T-helper 17 cell (primary cell): ENCODE results near the gene AXIN2. TPM values are rescaled to one million over a fixed set of nuclear protein-coding genes. Genes with fewer than 3 reads are reported as not detected.
A peak's percentile ranks its signal among the peaks of the same experiment; 100 is the strongest.

ENCODE experiments used
- ATAC-seq: fragments of 150-1000 bp; cut with Tn5 transposase; 2 replicates; pipeline ENCODE4 v1.10.0; 2021; ENCODE audit warnings: mild to moderate bottlenecking, moderate library complexity
- DNase-seq, 3 donors: peaks; one replicate each; pipeline versions ENCODE4 v3.0.0 to v3.0.0-alpha.2; 2020 to 2021
- H3K9me3 ChIP-seq: one replicate; pipeline ENCODE4 v1.7.0; 2013; ENCODE audit warnings: low read length, mild to moderate bottlenecking; ENCODE audit not compliant: control insufficient read depth, poor library complexity, severe bottlenecking
- H3K27ac Mint-ChIP-seq: one replicate; pipeline ENCODE4 v1.8.0; 2022; ENCODE audit warnings: mild to moderate bottlenecking, moderate library complexity, mixed read lengths
- H3K27me3 Mint-ChIP-seq: one replicate; pipeline ENCODE4 v1.8.0; 2022; ENCODE audit warnings: mixed read lengths
- H3K36me3 Mint-ChIP-seq: one replicate; pipeline ENCODE4 v1.8.0; 2022; ENCODE audit warnings: low read depth, mixed read lengths
- H3K4me1 Mint-ChIP-seq: one replicate; pipeline ENCODE4 v1.8.0; 2022; ENCODE audit warnings: mild to moderate bottlenecking, mixed read lengths
- H3K4me3 Mint-ChIP-seq: one replicate; pipeline ENCODE4 v1.8.0; 2022; ENCODE audit warnings: mild to moderate bottlenecking, moderate library complexity, mixed read lengths
- total RNA-seq, 4 donors: library from RNA in 2 of 4; stranded (reverse) in 2 of 4; gene quantifications; one replicate each; pipeline ENCODE4 v1.2.3 and lab custom pipeline; 2022 to 2026

The AXIN2 gene
- total RNA-seq (10 to 100 TPM; 28.4 to 31.6 TPM), total RNA-seq (lab: John Stamatoyannopoulos, UW) (23.3 to 24.0 reads per million in 2 donors)

GRCh38 chr17:65561452-65562205 lies at the start of gene AXIN2:
Gene AXIN2 (minus strand): TSS chr17:65561648. CDS start chr17:65558620, 3,028 bp downstream.
- peak; percentile 79 to 82 (median 80) for DNase-seq
- H3K4me3 Mint-ChIP-seq = no peak within 1 kb of the TSS
- H3K4me1 Mint-ChIP-seq = peaks cover 23% of the 10 kb centered on the region
- no peaks in the 10 kb centered on the region for H3K27me3 Mint-ChIP-seq
- ATAC-seq = peak; percentile 88
- no peaks in the 10 kb centered on the region for H3K9me3 ChIP-seq
- peak within 1 kb of the TSS; percentile 32 for H3K27ac Mint-ChIP-seq
- H3K36me3 Mint-ChIP-seq = no peaks in the 10 kb centered on the region

- no peak overlapping the region for H3K27ac Mint-ChIP-seq
- H3K9me3 ChIP-seq = no peaks in the 10 kb centered on the region
- H3K36me3 Mint-ChIP-seq = no peaks in the 10 kb centered on the region
- H3K27me3 Mint-ChIP-seq = no peaks in the 10 kb centered on the region
- DNase-seq (no peak), ATAC-seq (no peak)
- H3K4me1 Mint-ChIP-seq = peaks cover 2% of the 10 kb centered on the region
- H3K4me3 Mint-ChIP-seq = no peak overlapping the region
Observed at GRCh38 chr17:65609749-65610148, 48.3 kb upstream of the AXIN2 start.

GRCh38 chr17:65609286-65609685 lies 47.8 kb upstream of the AXIN2 start:
- no peak overlapping the region for H3K4me3 Mint-ChIP-seq
- no peak overlapping the region for H3K27ac Mint-ChIP-seq
- H3K36me3 Mint-ChIP-seq = no peaks in the 10 kb centered on the region
- peaks cover 2% of the 10 kb centered on the region for H3K4me1 Mint-ChIP-seq
- DNase-seq (no peak), ATAC-seq (no peak)
- H3K27me3 Mint-ChIP-seq = no peaks in the 10 kb centered on the region
- no peaks in the 10 kb centered on the region for H3K9me3 ChIP-seq

GRCh38 chr17:65604070-65604469 lies 42.6 kb upstream of the AXIN2 start:
- no peak overlapping the region for H3K27ac Mint-ChIP-seq
- no peak for ATAC-seq
- no peak for DNase-seq

GRCh38 chr17:65601881-65602280 lies 40.4 kb upstream of the AXIN2 start:
- Mint-ChIP-seq H3K4me3 (no peak overlapping the region), H3K36me3 (no peaks in the 10 kb centered on the region), H3K27ac (no peak overlapping the region), H3K4me1 (peaks cover 2% of the 10 kb centered on the region), H3K27me3 (no peaks in the 10 kb centered on the region)
- DNase-seq (no peak), ATAC-seq (no peak)
- H3K9me3 ChIP-seq = no peaks in the 10 kb centered on the region

More at GRCh38 chr17:65604070-65604469, 42.6 kb upstream of the AXIN2 start:
- Mint-ChIP-seq H3K4me1 (peaks cover 2% of the 10 kb centered on the region), H3K4me3 (no peak overlapping the region), H3K36me3 (no peaks in the 10 kb centered on the region), H3K27me3 (no peaks in the 10 kb centered on the region)
- no peaks in the 10 kb centered on the region for H3K9me3 ChIP-seq

GRCh38 chr17:65601145-65601544 lies 39.7 kb upstream of the AXIN2 start:
- no peaks in the 10 kb centered on the region for H3K27me3 Mint-ChIP-seq
- H3K4me3 Mint-ChIP-seq = no peak overlapping the region

GRCh38 chr17:65600518-65600917 lies 39.1 kb upstream of the AXIN2 start:
- H3K9me3 ChIP-seq = no peaks in the 10 kb centered on the region
- H3K27me3 Mint-ChIP-seq = no peaks in the 10 kb centered on the region
- no peak overlapping the region for H3K4me3 Mint-ChIP-seq
- no peaks in the 10 kb centered on the region for H3K36me3 Mint-ChIP-seq
- ATAC-seq = no peak
- DNase-seq = no peak
- peaks cover 2% of the 10 kb centered on the region for H3K4me1 Mint-ChIP-seq
- no peak overlapping the region for H3K27ac Mint-ChIP-seq

More at GRCh38 chr17:65601145-65601544, 39.7 kb upstream of the AXIN2 start:
- H3K4me1 Mint-ChIP-seq = peaks cover 2% of the 10 kb centered on the region
- no peak overlapping the region for H3K27ac Mint-ChIP-seq
- H3K9me3 ChIP-seq = no peaks in the 10 kb centered on the region
- ATAC-seq = no peak
- no peaks in the 10 kb centered on the region for H3K36me3 Mint-ChIP-seq
- DNase-seq = no peak

- no peak for DNase-seq
- Mint-ChIP-seq H3K36me3 (no peaks in the 10 kb centered on the region), H3K4me3 (no peak overlapping the region), H3K4me1 (peaks cover 2% of the 10 kb centered on the region), H3K27me3 (no peaks in the 10 kb centered on the region), H3K27ac (no peak overlapping the region)
- H3K9me3 ChIP-seq = no peaks in the 10 kb centered on the region
- no peak for ATAC-seq
Observed at GRCh38 chr17:65599650-65600049, 38.2 kb upstream of the AXIN2 start.

GRCh38 chr17:65598746-65599145 lies 37.3 kb upstream of the AXIN2 start:
- H3K9me3 ChIP-seq = no peaks in the 10 kb centered on the region
- ATAC-seq (no peak), DNase-seq (no peak)
- Mint-ChIP-seq H3K27ac (no peak overlapping the region), H3K4me1 (peaks cover 8% of the 10 kb centered on the region), H3K36me3 (no peaks in the 10 kb centered on the region), H3K4me3 (no peak overlapping the region), H3K27me3 (peaks cover 4% of the 10 kb centered on the region)

GRCh38 chr17:65595071-65595656 lies 33.7 kb upstream of the AXIN2 start:
- H3K27ac Mint-ChIP-seq = no peak overlapping the region
- peaks cover 15% of the 10 kb centered on the region for H3K27me3 Mint-ChIP-seq
- peaks cover 7% of the 10 kb centered on the region for H3K4me1 Mint-ChIP-seq
- no peak for ATAC-seq
- no peaks in the 10 kb centered on the region for H3K36me3 Mint-ChIP-seq
- H3K9me3 ChIP-seq = no peaks in the 10 kb centered on the region
- H3K4me3 Mint-ChIP-seq = no peak overlapping the region
- no peak for DNase-seq

- Mint-ChIP-seq H3K4me1 (peaks cover 7% of the 10 kb centered on the region), H3K27me3 (peaks cover 15% of the 10 kb centered on the region), H3K27ac (no peak overlapping the region), H3K36me3 (no peaks in the 10 kb centered on the region), H3K4me3 (peak overlapping the region; percentile 59)
- no peak for ATAC-seq
- no peaks in the 10 kb centered on the region for H3K9me3 ChIP-seq
- no peak for DNase-seq
Observed at GRCh38 chr17:65593855-65594845, 32.7 kb upstream of the AXIN2 start.

- DNase-seq (no peak), ATAC-seq (no peak)
- Mint-ChIP-seq H3K27ac (no peak overlapping the region), H3K36me3 (no peaks in the 10 kb centered on the region), H3K4me1 (peaks cover 7% of the 10 kb centered on the region), H3K4me3 (no peak overlapping the region), H3K27me3 (peaks cover 15% of the 10 kb centered on the region)
- H3K9me3 ChIP-seq = no peaks in the 10 kb centered on the region
Observed at GRCh38 chr17:65593092-65593854, 31.8 kb upstream of the AXIN2 start.
